ENCODE results near the gene MACROD2. TPM values are rescaled to one million over a fixed set of nuclear protein-coding genes. Genes with fewer than 3 reads are reported as not detected.

The MACROD2 gene
- total RNA-seq, 1 donor from 2014 or later = 2.4 TPM

- H3K27ac ChIP-seq (ENCODE audit: low read depth, low read length) = no peak overlapping the region
- no peak overlapping the region for H2AFZ ChIP-seq (ENCODE audit: low read depth, low read length)
- no peaks in the 10 kb centered on the region for H3K36me3 ChIP-seq (ENCODE audit: insufficient read depth, low read length)
- no peak overlapping the region for H3K4me3 ChIP-seq (ENCODE audit: insufficient read depth, low read depth, low read length)
- H3K9ac ChIP-seq (ENCODE audit: low read length) = no peak overlapping the region
- no peaks in the 10 kb centered on the region for H4K20me1 ChIP-seq (ENCODE audit: insufficient read depth, low read length)
- TF ChIP-seq CTCF (IDR thresholded peaks at IDR 0.05; ENCODE audit: insufficient read depth, low read depth, low read length) = no peak
- no peak for TF ChIP-seq EZH2 (IDR thresholded peaks at IDR 0.05; ENCODE audit: insufficient read depth, low read length)
- DNase-seq (ENCODE audit: low read depth) (no peak), FAIRE-seq (no peak)
- Mint-ChIP-seq H3K36me3 (ENCODE audit: low read depth, unreplicated experiment) (no peaks in the 10 kb centered on the region), H3K9me3 (ENCODE audit: unreplicated experiment) (no peaks in the 10 kb centered on the region), H3K4me3 (ENCODE audit: unreplicated experiment) (no peak overlapping the region), H3K4me1 (ENCODE audit: low read depth, unreplicated experiment) (no peaks in the 10 kb centered on the region), H3K27ac (ENCODE audit: unreplicated experiment) (no peak overlapping the region), H3K27me3 (ENCODE audit: low read depth, unreplicated experiment) (no peaks in the 10 kb centered on the region)
- no peaks in the 10 kb centered on the region for H3K4me1 ChIP-seq (ENCODE audit: insufficient read depth, low read length)
- no peaks in the 10 kb centered on the region for H3K79me2 ChIP-seq (ENCODE audit: insufficient read depth, low read length)
- no peak overlapping the region for H3K4me2 ChIP-seq (ENCODE audit: low read length)
- no peaks in the 10 kb centered on the region for H3K9me3 ChIP-seq (ENCODE audit: insufficient read depth, low read depth, low read length)
- H3K27me3 ChIP-seq (ENCODE audit: insufficient read depth, low read length) = no peaks in the 10 kb centered on the region
These were observed 1715.9 kb downstream of the MACROD2 start for GRCh38 chr20:15711177-15711576.

- FAIRE-seq = no peak
- no peaks in the 10 kb centered on the region for H3K9me3 Mint-ChIP-seq (ENCODE audit: unreplicated experiment)
- H3K36me3 ChIP-seq (ENCODE audit: insufficient read depth, low read length) = no peaks in the 10 kb centered on the region
- no peaks in the 10 kb centered on the region for H3K79me2 ChIP-seq (ENCODE audit: insufficient read depth, low read length)
- no peak overlapping the region for H3K4me2 ChIP-seq (ENCODE audit: low read length)
- no peaks in the 10 kb centered on the region for H3K4me1 ChIP-seq (ENCODE audit: insufficient read depth, low read length)
- no peaks in the 10 kb centered on the region for H3K9me3 ChIP-seq (ENCODE audit: insufficient read depth, low read depth, low read length)
- H3K4me1 Mint-ChIP-seq (ENCODE audit: low read depth, unreplicated experiment) = no peaks in the 10 kb centered on the region
- H3K27me3 ChIP-seq (ENCODE audit: insufficient read depth, low read length) = no peaks in the 10 kb centered on the region
- no peak overlapping the region for H3K27ac Mint-ChIP-seq (ENCODE audit: unreplicated experiment)
- no peak overlapping the region for H3K4me3 ChIP-seq (ENCODE audit: insufficient read depth, low read depth, low read length)
- H3K4me3 Mint-ChIP-seq (ENCODE audit: unreplicated experiment) = no peak overlapping the region
- H4K20me1 ChIP-seq (ENCODE audit: insufficient read depth, low read length) = no peaks in the 10 kb centered on the region
- H3K27me3 Mint-ChIP-seq (ENCODE audit: low read depth, unreplicated experiment) = no peaks in the 10 kb centered on the region
- H3K9ac ChIP-seq (ENCODE audit: low read length) = no peak overlapping the region
- no peak overlapping the region for H2AFZ ChIP-seq (ENCODE audit: low read depth, low read length)
- TF ChIP-seq EZH2 (IDR thresholded peaks at IDR 0.05; ENCODE audit: insufficient read depth, low read length) (no peak), CTCF (IDR thresholded peaks at IDR 0.05; ENCODE audit: insufficient read depth, low read depth, low read length) (no peak)
- no peak overlapping the region for H3K27ac ChIP-seq (ENCODE audit: low read depth, low read length)
- H3K36me3 Mint-ChIP-seq (ENCODE audit: low read depth, unreplicated experiment) = no peaks in the 10 kb centered on the region
- no peak for DNase-seq (ENCODE audit: low read depth)
These were observed 1720.9 kb downstream of the MACROD2 start for GRCh38 chr20:15716256-15716655.

GRCh38 chr20:15726416-15726815, 1731.1 kb downstream of the MACROD2 start:
- Mint-ChIP-seq H3K27ac (ENCODE audit: unreplicated experiment) (no peak overlapping the region), H3K36me3 (ENCODE audit: low read depth, unreplicated experiment) (no peaks in the 10 kb centered on the region), H3K4me1 (ENCODE audit: low read depth, unreplicated experiment) (no peaks in the 10 kb centered on the region), H3K9me3 (ENCODE audit: unreplicated experiment) (peaks cover 4% of the 10 kb centered on the region), H3K27me3 (ENCODE audit: low read depth, unreplicated experiment) (no peaks in the 10 kb centered on the region), H3K4me3 (ENCODE audit: unreplicated experiment) (no peak overlapping the region)
- Histone ChIP-seq H2AFZ (ENCODE audit: low read depth, low read length) (no peak overlapping the region), H3K27ac (ENCODE audit: low read depth, low read length) (no peak overlapping the region), H3K27me3 (ENCODE audit: insufficient read depth, low read length) (no peaks in the 10 kb centered on the region), H3K79me2 (ENCODE audit: insufficient read depth, low read length) (no peaks in the 10 kb centered on the region), H3K4me1 (ENCODE audit: insufficient read depth, low read length) (no peaks in the 10 kb centered on the region), H3K9me3 (ENCODE audit: insufficient read depth, low read depth, low read length) (no peaks in the 10 kb centered on the region), H3K4me3 (ENCODE audit: insufficient read depth, low read depth, low read length) (no peak overlapping the region), H3K9ac (ENCODE audit: low read length) (no peak overlapping the region), H3K36me3 (ENCODE audit: insufficient read depth, low read length) (no peaks in the 10 kb centered on the region), H4K20me1 (ENCODE audit: insufficient read depth, low read length) (no peaks in the 10 kb centered on the region), H3K4me2 (ENCODE audit: low read length) (no peak overlapping the region)
- no peak for DNase-seq (ENCODE audit: low read depth)
- TF ChIP-seq CTCF (IDR thresholded peaks at IDR 0.05; ENCODE audit: insufficient read depth, low read depth, low read length) = no peak
- no peak for TF ChIP-seq EZH2 (IDR thresholded peaks at IDR 0.05; ENCODE audit: insufficient read depth, low read length)
- no peak for FAIRE-seq
